ENCODE data around the gene MATN1.

Gene MATN1

DNA sequence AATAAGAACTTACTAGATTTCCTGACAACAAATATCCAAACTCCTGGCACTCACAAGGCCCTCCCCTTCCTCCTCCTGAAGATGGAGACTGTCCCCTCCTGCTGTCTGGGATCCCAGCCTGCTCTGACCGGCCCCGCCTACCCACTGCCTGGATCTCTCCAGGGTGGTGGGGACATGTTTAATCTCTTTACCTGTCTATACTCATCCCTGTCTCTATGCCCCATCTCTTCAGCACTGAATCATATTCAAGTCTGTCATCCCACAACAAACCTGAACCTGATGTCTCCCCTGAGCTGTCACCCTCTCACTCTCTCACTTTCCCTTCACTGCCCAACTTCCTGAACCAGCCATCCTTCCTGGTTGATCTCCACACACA lies 22.1 kb downstream of the MATN1 start:
- H3K9me3 ChIP-seq (ENCODE audit: low read length): no peaks in the 10 kb centered on the region
- no peaks in the 10 kb centered on the region for H4K20me1 ChIP-seq (ENCODE audit: insufficient read depth, low read length)
- H3K4me3 ChIP-seq (ENCODE audit: low read depth, low read length, poor library complexity, severe bottlenecking): no peak overlapping the region
- no peaks in the 10 kb centered on the region for H3K36me3 ChIP-seq (ENCODE audit: insufficient read depth, low read length)
- no peak overlapping the region for H3K27ac ChIP-seq (ENCODE audit: low read depth, low read length, poor library complexity, severe bottlenecking)
- no peaks in the 10 kb centered on the region for H3K79me2 ChIP-seq (ENCODE audit: insufficient read depth, low read length)
- H3F3A ChIP-seq (ENCODE audit: insufficient read depth, low read length): no peaks in the 10 kb centered on the region
- H3K9me2 ChIP-seq (ENCODE audit: low read depth, low read length): no peaks in the 10 kb centered on the region
- H2AFZ ChIP-seq (ENCODE audit: low read length): no peak overlapping the region
- H3K27me3 ChIP-seq (ENCODE audit: insufficient read depth, low read length): no peaks in the 10 kb centered on the region
- no peak overlapping the region for H3K4me2 ChIP-seq (ENCODE audit: low read length)
- TF ChIP-seq, protein P1, sequence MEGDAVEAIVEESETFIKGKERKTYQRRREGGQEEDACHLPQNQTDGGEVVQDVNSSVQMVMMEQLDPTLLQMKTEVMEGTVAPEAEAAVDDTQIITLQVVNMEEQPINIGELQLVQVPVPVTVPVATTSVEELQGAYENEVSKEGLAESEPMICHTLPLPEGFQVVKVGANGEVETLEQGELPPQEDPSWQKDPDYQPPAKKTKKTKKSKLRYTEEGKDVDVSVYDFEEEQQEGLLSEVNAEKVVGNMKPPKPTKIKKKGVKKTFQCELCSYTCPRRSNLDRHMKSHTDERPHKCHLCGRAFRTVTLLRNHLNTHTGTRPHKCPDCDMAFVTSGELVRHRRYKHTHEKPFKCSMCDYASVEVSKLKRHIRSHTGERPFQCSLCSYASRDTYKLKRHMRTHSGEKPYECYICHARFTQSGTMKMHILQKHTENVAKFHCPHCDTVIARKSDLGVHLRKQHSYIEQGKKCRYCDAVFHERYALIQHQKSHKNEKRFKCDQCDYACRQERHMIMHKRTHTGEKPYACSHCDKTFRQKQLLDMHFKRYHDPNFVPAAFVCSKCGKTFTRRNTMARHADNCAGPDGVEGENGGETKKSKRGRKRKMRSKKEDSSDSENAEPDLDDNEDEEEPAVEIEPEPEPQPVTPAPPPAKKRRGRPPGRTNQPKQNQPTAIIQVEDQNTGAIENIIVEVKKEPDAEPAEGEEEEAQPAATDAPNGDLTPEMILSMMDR (IDR thresholded peaks at IDR 0.05; ENCODE audit: low read length): no peak
- no peak for TF ChIP-seq EZH2 (IDR thresholded peaks at IDR 0.05; ENCODE audit: borderline replicate concordance, low read length)
- no peak overlapping the region for H3K9ac ChIP-seq (ENCODE audit: low read length)
- no peaks in the 10 kb centered on the region for H3K4me1 ChIP-seq (ENCODE audit: insufficient read depth, low read length, severe bottlenecking)

DNA sequence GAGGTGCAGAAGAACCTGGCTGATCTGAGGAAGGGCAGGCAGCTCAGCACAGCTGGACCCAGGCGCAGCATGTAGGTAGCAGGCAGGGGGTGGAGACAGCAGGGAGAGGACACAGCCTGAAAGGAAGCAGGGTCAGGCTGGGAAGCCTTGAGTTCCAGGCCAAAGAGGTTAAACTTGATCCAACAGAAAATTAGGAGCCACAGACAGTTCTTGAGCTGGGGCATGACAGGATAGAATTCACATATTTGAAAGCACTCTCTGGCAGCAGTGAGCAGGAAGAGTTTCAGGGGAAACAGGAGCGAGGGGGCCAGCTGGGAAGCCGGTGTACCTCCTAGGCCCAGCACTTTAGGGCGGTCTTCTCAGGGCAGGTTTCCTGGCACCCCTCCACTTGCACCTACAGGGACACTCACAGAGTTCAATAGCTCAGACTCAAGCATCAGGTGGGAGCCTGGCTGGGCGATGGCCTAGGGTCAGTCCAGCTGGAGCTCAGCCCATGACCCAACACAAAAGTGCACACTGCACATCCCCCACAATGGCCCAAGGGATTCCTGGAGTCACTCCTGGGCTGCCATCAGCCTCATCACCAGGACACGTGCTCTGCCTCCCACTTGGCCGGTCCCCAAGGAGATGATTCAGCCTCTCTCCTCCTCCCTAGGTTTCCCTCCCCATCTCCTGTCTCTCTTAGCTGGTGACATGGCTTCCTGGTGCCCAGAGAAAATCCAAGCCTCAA lies 22.7 kb downstream of the MATN1 start:
- Histone ChIP-seq H2AFZ (ENCODE audit: low read length) (no peak overlapping the region), H3K4me3 (ENCODE audit: low read depth, low read length, poor library complexity, severe bottlenecking) (no peak overlapping the region), H3F3A (ENCODE audit: insufficient read depth, low read length) (no peaks in the 10 kb centered on the region), H3K79me2 (ENCODE audit: insufficient read depth, low read length) (no peaks in the 10 kb centered on the region), H3K27me3 (ENCODE audit: insufficient read depth, low read length) (no peaks in the 10 kb centered on the region), H3K9ac (ENCODE audit: low read length) (no peak overlapping the region), H4K20me1 (ENCODE audit: insufficient read depth, low read length) (no peaks in the 10 kb centered on the region), H3K4me1 (ENCODE audit: insufficient read depth, low read length, severe bottlenecking) (no peaks in the 10 kb centered on the region), H3K27ac (ENCODE audit: low read depth, low read length, poor library complexity, severe bottlenecking) (no peak overlapping the region), H3K9me3 (ENCODE audit: low read length) (no peaks in the 10 kb centered on the region), H3K9me2 (ENCODE audit: low read depth, low read length) (no peaks in the 10 kb centered on the region), H3K36me3 (ENCODE audit: insufficient read depth, low read length) (no peaks in the 10 kb centered on the region), H3K4me2 (ENCODE audit: low read length) (no peak overlapping the region)
- TF ChIP-seq EZH2 (IDR thresholded peaks at IDR 0.05; ENCODE audit: borderline replicate concordance, low read length): no peak
- TF ChIP-seq, protein P1 (IDR thresholded peaks at IDR 0.05; ENCODE audit: low read length): no peak

- no peaks in the 10 kb centered on the region for H4K20me1 ChIP-seq (ENCODE audit: insufficient read depth, low read length)
- H3K79me2 ChIP-seq (ENCODE audit: insufficient read depth, low read length): no peaks in the 10 kb centered on the region
- no peaks in the 10 kb centered on the region for H3K27me3 ChIP-seq (ENCODE audit: insufficient read depth, low read length)
- no peak overlapping the region for H3K9ac ChIP-seq (ENCODE audit: low read length)
- no peaks in the 10 kb centered on the region for H3K9me3 ChIP-seq (ENCODE audit: low read length)
- no peaks in the 10 kb centered on the region for H3F3A ChIP-seq (ENCODE audit: insufficient read depth, low read length)
- H2AFZ ChIP-seq (ENCODE audit: low read length): no peak overlapping the region
- no peaks in the 10 kb centered on the region for H3K36me3 ChIP-seq (ENCODE audit: insufficient read depth, low read length)
- H3K9me2 ChIP-seq (ENCODE audit: low read depth, low read length): no peaks in the 10 kb centered on the region
- TF ChIP-seq, protein P1 (IDR thresholded peaks at IDR 0.05; ENCODE audit: low read length): no peak
- no peak for TF ChIP-seq EZH2 (IDR thresholded peaks at IDR 0.05; ENCODE audit: borderline replicate concordance, low read length)
- no peaks in the 10 kb centered on the region for H3K4me1 ChIP-seq (ENCODE audit: insufficient read depth, low read length, severe bottlenecking)
- H3K4me3 ChIP-seq (ENCODE audit: low read depth, low read length, poor library complexity, severe bottlenecking): no peak overlapping the region
- H3K4me2 ChIP-seq (ENCODE audit: low read length): no peak overlapping the region
- no peak overlapping the region for H3K27ac ChIP-seq (ENCODE audit: low read depth, low read length, poor library complexity, severe bottlenecking)
These were observed 23.6 kb downstream of the MATN1 start for GRCh38 chr1:30699762-30700161.
